ENCODE data around the gene TJP2.

TJP2 gene

GRCh38 chr9:69173891-69174615, at the start of gene TJP2:
Gene TJP2, plus strand, starts transcription at chr9:69174277. Its CDS starts 96 bp downstream, at chr9:69174373.
- peak within 1 kb of the TSS; percentile 88 for H3K4me3 ChIP-seq
- DNase-seq (ENCODE audit: low spot score): peak; percentile 84
- TF ChIP-seq CTCF (IDR thresholded peaks at IDR 0.05): no peak
- peak within 1 kb of the TSS; percentile 69 to 89 for H3K27ac ChIP-seq

- no peak for DNase-seq (ENCODE audit: low spot score)
- Histone ChIP-seq H3K27ac (peak overlapping the region in 1 of 2 donors; percentile 78), H3K4me3 (peak overlapping the region; percentile 20)
- no peak for TF ChIP-seq CTCF (IDR thresholded peaks at IDR 0.05)
Observed at GRCh38 chr9:69130456-69131441, 43.3 kb upstream of the TJP2 start.

- no peak for DNase-seq (ENCODE audit: low spot score)
- Histone ChIP-seq H3K4me3 (peak overlapping the region; percentile 20), H3K27ac (peak overlapping the region in 1 of 2 donors; percentile 78)
- no peak for TF ChIP-seq CTCF (IDR thresholded peaks at IDR 0.05)
Observed at GRCh38 chr9:69131682-69132081, 42.4 kb upstream of the TJP2 start.

- H3K4me3 ChIP-seq: no peak overlapping the region
- no peak for TF ChIP-seq CTCF (IDR thresholded peaks at IDR 0.05)
- peak overlapping the region; percentile 7 to 78 for H3K27ac ChIP-seq
- DNase-seq (ENCODE audit: low spot score): no peak
Observed at GRCh38 chr9:69132361-69132760, 41.7 kb upstream of the TJP2 start.

- no peak overlapping the region for H3K4me3 ChIP-seq
- no peak overlapping the region for H3K27ac ChIP-seq
- TF ChIP-seq CTCF (IDR thresholded peaks at IDR 0.05): no peak
- no peak for DNase-seq (ENCODE audit: low spot score)
Observed at GRCh38 chr9:69134412-69134811, 39.7 kb upstream of the TJP2 start.

- Histone ChIP-seq H3K27ac (no peak overlapping the region), H3K4me3 (no peak overlapping the region)
- no peak for DNase-seq (ENCODE audit: low spot score)
- TF ChIP-seq CTCF (IDR thresholded peaks at IDR 0.05): no peak
Observed at GRCh38 chr9:69136185-69136584, 37.9 kb upstream of the TJP2 start.

All from coronary artery (tissue), 2 donors.